Chondrocyte (in vitro differentiated cells): ENCODE data around the gene SLC25A12. TPM values are rescaled to one million over a fixed set of nuclear protein-coding genes. Genes with fewer than 3 reads are reported as not detected.

Source experiments
- DNase-seq: peaks from one replicate; pipeline ENCODE4 v3.0.0; 2021; ENCODE audit warnings: mixed read lengths, low spot score
- H3K27ac Mint-ChIP-seq: one replicate; pipeline ENCODE4 v1.8.0; 2021; ENCODE audit warnings: mild to moderate bottlenecking, moderate library complexity, mixed read lengths; ENCODE audit not compliant: unreplicated experiment
- H3K27me3 Mint-ChIP-seq: 2 replicates; pipeline ENCODE4 v1.8.0; 2021; ENCODE audit warnings: low read depth, mixed read lengths
- H3K36me3 Mint-ChIP-seq: 2 replicates; pipeline ENCODE4 v1.8.0; 2021; ENCODE audit warnings: low read depth, mixed read lengths
- H3K4me1 Mint-ChIP-seq: 2 replicates; pipeline ENCODE4 v1.8.0; 2021; ENCODE audit warnings: low read depth, mild to moderate bottlenecking, mixed read lengths
- H3K4me3 Mint-ChIP-seq: one replicate; pipeline ENCODE4 v1.8.0; 2021; ENCODE audit warnings: mild to moderate bottlenecking, moderate library complexity, mixed read lengths; ENCODE audit not compliant: unreplicated experiment
- H3K9me3 Mint-ChIP-seq: 2 replicates; pipeline ENCODE4 v1.8.0; 2021; ENCODE audit warnings: low read depth, mixed read lengths
- total RNA-seq: library from RNA; stranded (reverse); gene quantifications from 3 replicates; pipeline ENCODE4 v1.2.1, GENCODE V29; 2021
- TF ChIP-seq, protein P1 (sequence below): fragments of 200-600 bp; sonication (generic); IDR thresholded peaks from 2 replicates; pipeline ENCODE4 v1.5.0; 2021; ENCODE audit warnings: antibody characterized with exemption, mild to moderate bottlenecking, moderate library complexity

SLC25A12 gene
- total RNA-seq, 1 donor from 2014 or later: 19.0 TPM

DNA sequence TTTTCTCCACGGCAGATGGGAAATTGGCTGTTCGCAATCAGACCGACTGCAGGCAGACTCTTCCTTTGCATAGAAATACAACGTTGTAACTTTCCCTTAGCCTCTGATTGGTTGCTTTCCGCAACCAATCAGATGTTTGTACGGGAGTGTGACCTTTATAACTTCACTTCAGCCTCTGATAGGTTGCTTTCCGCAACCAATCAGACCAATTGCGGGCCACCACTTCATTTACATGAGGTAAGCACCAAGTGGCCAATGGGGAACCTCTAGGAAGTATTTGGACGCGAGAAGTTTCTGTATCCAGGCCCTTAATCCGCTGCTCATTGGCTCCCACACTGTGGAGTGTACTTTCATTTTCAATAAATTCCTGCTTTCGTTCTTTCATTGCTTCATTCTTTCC lies 19.1 kb downstream of the SLC25A12 start:
- H3K27me3 Mint-ChIP-seq: no peaks in the 10 kb centered on the region
- H3K4me1 Mint-ChIP-seq: peaks cover 33% of the 10 kb centered on the region
- peaks cover 3% of the 10 kb centered on the region for H3K36me3 Mint-ChIP-seq
- TF ChIP-seq, protein P1, sequence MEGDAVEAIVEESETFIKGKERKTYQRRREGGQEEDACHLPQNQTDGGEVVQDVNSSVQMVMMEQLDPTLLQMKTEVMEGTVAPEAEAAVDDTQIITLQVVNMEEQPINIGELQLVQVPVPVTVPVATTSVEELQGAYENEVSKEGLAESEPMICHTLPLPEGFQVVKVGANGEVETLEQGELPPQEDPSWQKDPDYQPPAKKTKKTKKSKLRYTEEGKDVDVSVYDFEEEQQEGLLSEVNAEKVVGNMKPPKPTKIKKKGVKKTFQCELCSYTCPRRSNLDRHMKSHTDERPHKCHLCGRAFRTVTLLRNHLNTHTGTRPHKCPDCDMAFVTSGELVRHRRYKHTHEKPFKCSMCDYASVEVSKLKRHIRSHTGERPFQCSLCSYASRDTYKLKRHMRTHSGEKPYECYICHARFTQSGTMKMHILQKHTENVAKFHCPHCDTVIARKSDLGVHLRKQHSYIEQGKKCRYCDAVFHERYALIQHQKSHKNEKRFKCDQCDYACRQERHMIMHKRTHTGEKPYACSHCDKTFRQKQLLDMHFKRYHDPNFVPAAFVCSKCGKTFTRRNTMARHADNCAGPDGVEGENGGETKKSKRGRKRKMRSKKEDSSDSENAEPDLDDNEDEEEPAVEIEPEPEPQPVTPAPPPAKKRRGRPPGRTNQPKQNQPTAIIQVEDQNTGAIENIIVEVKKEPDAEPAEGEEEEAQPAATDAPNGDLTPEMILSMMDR: no peak
- no peak overlapping the region for H3K27ac Mint-ChIP-seq
- no peaks in the 10 kb centered on the region for H3K9me3 Mint-ChIP-seq
- no peak overlapping the region for H3K4me3 Mint-ChIP-seq
- DNase-seq: no peak

DNA sequence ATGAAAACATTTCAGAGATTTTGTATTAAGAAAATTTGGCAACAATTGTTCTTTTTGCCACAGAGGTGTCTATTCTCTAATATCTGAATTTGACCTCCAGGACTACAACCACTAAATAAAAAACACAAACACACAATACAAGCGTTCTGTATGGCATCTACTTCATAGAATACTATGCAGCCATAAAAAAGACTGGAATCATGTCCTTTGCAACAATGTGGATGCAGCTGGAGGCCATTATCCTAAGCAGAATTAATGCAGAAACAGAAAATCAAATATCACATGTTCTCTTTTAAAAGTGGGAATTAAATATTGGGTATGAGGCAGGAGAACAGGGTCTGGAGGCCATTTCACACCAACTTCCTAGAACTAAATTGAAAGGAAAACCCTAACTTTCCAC lies 19.5 kb downstream of the SLC25A12 start:
- Mint-ChIP-seq H3K27me3 (no peaks in the 10 kb centered on the region), H3K4me1 (peaks cover 29% of the 10 kb centered on the region), H3K4me3 (no peak overlapping the region), H3K9me3 (no peaks in the 10 kb centered on the region), H3K27ac (no peak overlapping the region), H3K36me3 (peaks cover 3% of the 10 kb centered on the region)
- DNase-seq: no peak
- TF ChIP-seq, protein P1: no peak

DNA sequence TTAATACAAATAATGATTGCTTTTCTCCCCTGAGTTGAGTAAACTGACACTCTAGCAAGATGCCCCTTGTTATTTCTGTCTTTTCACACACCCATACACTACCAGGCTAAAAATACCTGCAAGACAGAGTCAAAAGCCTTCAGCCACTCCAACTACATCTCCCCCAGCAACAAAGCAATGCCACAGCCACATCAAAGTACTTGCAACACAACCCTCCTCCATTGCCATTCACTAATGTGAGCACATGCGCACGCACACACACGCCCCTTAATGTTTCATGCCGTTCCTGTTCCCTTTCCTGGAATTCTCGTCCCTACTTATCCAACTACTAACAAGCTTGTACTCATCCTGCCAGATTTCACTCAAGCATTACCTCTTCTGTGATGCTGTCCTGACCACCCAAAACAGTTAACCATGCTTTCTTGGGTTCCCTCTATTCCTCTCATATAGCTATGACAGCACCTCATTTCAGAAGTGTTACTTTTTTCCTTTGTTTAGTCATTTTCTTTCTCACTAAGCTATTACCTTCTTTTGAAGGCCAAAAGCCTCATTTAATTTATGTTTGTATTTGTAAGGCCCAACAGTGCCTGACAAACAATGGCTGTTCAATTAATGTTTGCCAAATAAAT lies 29.6 kb downstream of the SLC25A12 start:
- Mint-ChIP-seq H3K27me3 (no peaks in the 10 kb centered on the region), H3K36me3 (peaks cover 2% of the 10 kb centered on the region), H3K27ac (no peak overlapping the region), H3K4me3 (no peak overlapping the region), H3K9me3 (no peaks in the 10 kb centered on the region), H3K4me1 (peaks cover 4% of the 10 kb centered on the region)
- DNase-seq: no peak
- TF ChIP-seq, protein P1: no peak

DNA sequence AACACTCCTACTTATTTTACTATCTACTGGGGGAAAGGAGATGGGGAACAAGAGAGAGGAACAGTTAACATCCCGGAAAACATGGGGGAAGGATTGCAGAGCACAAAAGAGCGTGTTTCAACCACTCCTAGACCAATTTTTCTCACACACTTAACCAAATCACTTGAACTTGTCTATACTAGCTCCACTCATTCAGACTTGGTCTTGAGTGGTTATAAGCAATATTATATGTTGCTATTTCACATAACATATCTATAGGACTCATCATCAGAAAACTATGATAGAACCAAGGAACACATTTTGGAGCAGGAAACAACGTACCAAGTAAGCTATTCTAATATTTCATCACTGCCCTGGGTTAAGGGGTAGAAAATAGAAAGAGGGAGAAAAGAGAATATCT lies 31.5 kb downstream of the SLC25A12 start:
- TF ChIP-seq, protein P1: no peak

DNA sequence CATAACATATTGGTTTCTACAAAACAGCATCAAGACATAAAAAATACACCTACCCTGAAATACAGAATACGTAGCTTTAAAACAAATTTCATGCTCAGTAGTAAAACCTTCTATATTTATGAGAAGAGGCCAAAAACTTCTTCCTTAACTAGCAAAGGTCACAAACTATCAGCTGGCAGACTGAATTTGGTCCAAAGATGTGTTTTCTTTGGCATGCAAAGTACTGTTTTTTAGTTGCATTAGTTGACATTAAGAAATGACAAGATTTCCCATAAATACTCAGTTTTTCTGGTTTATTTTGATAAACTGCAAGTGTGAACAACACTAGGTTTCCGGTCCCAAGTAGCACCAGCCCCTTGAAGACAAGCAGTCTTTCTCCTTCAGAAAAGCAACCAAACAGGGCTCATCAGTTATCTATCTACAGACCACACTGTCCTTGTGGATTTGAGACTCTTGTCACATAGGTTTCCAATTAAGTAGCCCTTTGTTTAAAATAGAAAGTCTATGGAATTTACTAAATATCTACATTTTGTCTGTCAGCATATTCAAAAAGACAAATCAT lies 35.6 kb downstream of the SLC25A12 start:
- no peak for DNase-seq
- no peak overlapping the region for H3K4me3 Mint-ChIP-seq
- no peaks in the 10 kb centered on the region for H3K27me3 Mint-ChIP-seq
- TF ChIP-seq, protein P1: no peak
- peaks cover 6% of the 10 kb centered on the region for H3K36me3 Mint-ChIP-seq
- no peak overlapping the region for H3K27ac Mint-ChIP-seq
- no peaks in the 10 kb centered on the region for H3K9me3 Mint-ChIP-seq
- H3K4me1 Mint-ChIP-seq: peaks cover 34% of the 10 kb centered on the region

More for the DNA sequence above, 31.5 kb downstream of the SLC25A12 start:
- no peaks in the 10 kb centered on the region for H3K27me3 Mint-ChIP-seq
- H3K4me1 Mint-ChIP-seq: peaks cover 19% of the 10 kb centered on the region
- no peak overlapping the region for H3K4me3 Mint-ChIP-seq
- no peak for DNase-seq
- H3K27ac Mint-ChIP-seq: no peak overlapping the region
- H3K36me3 Mint-ChIP-seq: peaks cover 2% of the 10 kb centered on the region
- no peaks in the 10 kb centered on the region for H3K9me3 Mint-ChIP-seq
